Activated CD4-positive, alpha-beta T cell treated with anti-CD3 and anti-CD28 coated beads for 48 hours (primary cell): ENCODE results near the gene OR6V1.

Experiments
- DNase-seq: peaks from one replicate; pipeline ENCODE4 v3.0.0-alpha.2; 2020

The OR6V1 gene, protein sequence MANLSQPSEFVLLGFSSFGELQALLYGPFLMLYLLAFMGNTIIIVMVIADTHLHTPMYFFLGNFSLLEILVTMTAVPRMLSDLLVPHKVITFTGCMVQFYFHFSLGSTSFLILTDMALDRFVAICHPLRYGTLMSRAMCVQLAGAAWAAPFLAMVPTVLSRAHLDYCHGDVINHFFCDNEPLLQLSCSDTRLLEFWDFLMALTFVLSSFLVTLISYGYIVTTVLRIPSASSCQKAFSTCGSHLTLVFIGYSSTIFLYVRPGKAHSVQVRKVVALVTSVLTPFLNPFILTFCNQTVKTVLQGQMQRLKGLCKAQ

DNA sequence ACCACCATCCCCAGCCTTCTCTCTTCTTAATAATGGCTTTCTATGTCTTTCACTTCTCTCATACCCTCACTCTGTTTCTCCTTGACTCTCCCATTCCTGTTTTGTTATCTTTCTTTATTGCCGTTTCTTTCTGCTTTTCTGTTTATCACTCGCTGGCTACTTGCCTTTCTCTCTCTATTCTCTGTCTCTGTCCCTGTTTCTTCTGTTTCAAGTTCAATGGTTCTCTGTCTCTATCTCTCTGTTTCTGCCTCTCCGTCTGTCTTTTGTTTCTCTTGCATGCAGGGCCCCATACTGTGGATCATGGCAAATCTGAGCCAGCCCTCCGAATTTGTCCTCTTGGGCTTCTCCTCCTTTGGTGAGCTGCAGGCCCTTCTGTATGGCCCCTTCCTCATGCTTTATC is at the start of gene OR6V1:
TSS of gene OR6V1 (plus strand) at position 301 of the 400 bp plus-strand sequence. CDS start at position 301, 0 bp downstream.
- DNase-seq = no peak

DNA sequence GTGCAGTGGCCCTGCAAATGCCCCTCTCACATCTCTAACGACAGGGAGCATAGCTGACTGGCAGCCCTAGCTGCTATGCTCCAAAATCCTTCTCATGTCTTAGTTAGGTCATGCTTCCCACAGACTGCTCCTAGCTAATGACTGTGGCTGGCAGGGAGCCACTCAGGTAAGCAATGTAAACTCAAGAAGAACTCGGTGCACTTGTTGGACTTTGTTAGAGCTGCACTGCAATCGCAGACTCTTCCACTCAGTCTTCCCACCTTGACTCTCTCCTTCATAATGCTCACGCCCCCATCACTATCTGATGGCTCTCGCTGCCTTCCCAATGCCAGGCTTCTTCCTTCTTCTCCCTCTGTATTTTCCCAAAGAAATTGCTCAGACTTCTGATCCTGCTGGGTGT is 49.2 kb upstream of the OR6V1 start:
- DNase-seq = no peak

DNA sequence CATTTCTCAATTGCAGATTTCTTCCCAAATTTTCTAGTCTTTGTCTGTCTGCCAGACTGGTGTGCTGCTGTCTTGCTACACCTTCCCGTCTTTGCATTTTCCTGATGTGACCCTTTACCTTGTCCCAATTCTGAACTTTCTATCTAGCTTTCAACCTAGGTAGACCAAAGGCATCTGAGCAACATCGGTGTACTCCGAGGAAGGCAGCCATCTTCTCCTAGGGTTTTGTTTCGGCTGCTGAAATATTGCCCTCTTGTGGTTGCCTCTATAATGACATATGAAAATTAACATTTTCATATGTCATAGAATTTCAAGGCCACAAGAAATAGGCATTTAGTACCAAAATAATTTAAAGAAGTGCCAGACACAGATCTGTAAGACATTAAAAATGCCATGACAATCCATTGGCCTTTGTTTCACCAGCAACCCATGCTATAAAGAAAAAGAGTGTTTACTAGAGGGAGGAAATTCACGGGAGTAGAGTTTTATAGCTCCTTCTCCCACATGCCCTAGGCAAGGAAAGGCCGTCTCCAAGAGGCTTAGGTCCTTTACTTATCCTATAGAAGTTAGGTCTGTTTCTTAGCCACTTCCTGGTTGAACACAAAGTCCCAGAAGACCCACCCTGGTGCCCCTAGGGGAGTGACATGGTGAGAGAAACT is 48.6 kb upstream of the OR6V1 start:
- peak; percentile 38 for DNase-seq

DNA sequence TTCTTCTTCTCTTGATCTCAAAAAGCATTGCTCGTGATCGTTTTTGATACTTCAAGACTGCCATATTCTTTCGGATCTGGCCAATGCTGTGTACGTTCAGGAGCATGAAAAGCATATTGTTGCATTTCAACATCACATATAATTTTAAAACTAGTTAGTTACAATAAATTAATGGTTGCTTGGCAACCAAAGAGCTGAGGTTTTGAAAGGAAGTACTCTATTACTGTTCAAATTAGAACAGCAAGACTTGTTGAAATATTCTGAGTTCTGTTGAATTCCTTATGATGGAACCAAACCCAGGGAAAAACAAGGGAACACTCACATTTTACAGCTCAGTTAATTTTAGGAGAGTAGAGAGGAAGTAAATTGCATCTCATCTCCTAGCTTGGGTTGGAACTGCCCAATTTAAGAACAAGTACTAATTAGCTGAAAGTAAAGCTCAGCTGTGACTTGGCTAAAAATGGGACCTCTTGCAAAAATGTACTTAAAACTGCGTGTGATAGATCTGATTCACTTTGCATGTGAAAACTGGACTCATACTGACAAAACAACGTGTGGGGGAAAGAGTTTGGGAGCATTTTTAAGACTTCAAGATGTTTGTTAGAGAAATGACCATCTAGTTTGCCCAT is 46.4 kb upstream of the OR6V1 start:
- no peak for DNase-seq

DNA sequence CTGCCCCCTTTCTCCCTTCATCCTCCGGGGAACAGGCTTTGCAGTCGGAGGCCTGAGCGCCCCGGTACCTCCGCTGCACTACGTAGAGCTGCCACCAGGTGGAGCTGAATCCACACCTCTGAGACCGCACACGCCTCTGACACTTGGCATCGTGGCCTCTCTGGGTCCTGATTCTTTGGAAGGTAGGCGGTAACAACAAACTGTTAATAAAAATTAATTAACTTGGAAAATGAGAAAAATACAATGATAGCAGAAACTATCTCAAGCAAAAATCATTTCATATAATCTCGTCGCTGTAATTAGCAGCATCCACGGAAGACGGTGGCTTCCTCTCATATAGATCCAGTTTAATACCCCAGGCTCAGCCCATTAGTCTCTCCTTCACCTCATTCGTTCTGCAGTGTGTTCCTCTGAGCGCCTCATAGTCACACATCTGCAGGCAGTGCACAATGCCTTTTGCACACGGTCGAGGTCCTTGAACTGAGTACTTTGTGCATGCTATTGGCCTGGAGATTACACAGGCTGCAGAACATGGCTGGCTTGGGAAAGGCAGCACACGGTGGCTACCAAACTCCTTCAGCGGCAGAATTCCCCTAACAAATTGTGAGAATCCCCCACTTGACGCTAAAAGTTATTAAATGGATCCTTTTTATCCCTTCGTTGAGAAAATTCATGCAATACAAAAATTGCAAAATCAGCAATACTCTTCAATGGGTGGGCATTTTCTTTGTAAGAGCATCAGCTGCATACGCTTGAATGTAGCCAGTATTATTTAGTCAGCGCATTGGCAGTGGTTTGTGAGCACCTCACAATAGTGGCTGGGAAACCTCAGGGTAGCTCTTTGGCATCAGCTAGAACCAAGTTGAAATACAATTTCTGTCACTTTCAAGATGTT is 43.9 kb upstream of the OR6V1 start:
- DNase-seq = peak; percentile 88

GRCh38 chr7:143012001-143012400 is 40.1 kb upstream of the OR6V1 start:
- no peak for DNase-seq

GRCh38 chr7:143012409-143012808 is 39.7 kb upstream of the OR6V1 start:
- DNase-seq = no peak

- no peak for DNase-seq
Observed at GRCh38 chr7:143013473-143013872, 38.7 kb upstream of the OR6V1 start.

DNA sequence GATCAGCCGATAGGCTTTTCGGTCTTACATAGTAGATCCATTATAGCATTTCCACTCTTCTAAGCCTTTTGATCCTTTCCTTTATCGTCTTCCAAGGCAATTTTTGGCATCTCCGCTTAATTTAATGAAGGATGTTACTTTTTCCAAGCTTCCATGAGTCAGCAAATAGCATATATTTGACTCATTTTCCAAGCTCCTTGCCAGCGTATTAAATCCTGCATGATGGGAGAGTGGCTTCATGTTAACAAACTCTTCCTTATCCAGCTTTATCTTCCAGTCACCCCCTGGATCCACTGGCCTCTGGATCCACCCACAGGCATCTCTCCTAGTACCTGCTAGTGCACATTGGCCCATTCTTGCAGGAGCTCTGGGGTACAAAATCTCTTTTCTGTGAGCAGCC is 38.2 kb upstream of the OR6V1 start:
- no peak for DNase-seq

GRCh38 chr7:143015084-143015483 is 37.1 kb upstream of the OR6V1 start:
- no peak for DNase-seq

DNA sequence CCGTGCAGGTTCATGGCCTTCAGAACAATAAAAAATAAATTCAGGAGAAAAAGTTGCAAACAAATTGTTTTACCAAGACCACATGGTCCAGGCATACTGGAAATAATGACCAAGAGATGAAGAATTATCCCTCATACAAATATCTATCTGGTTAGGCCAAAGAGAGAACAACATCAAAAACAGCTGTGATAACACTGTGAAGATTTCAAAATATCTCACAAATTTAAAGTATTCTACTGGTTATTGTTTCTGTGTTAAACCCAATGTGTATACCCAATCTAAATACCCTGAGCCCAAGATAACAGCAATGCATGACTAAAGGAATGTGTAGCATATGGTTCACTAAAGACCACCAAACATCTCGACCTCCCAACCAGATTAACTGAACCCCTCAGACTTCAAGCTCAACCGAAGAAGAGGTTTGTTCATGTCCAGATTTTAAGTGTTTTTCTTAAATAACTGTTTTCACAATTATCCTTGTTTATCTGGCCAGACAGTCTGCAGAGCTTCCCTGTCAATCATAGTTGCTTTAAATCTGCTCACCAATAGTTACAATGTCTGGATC is 36.1 kb upstream of the OR6V1 start:
- no peak for DNase-seq

DNA sequence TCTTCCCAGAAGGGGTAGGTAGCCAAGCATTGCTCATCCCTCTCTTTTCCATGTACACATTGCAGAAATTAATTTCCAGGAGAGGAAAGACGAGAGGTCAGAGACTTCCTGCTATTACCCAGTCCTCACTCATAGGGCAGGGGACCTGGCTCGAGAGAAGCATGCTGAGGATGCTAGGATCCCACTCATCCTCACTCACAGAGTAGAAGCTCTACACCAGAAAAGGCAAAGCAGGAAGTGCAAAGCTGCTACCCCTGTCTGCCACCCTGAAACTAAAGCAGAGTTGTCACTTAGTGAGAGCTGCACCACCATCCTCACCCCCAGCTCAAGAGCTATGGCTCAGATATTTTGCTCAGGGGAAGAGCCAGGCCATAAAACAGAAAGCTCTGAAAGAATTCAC is 35.1 kb upstream of the OR6V1 start:
- no peak for DNase-seq

GRCh38 chr7:143018931-143019330 is 33.2 kb upstream of the OR6V1 start:
- DNase-seq = no peak

DNA sequence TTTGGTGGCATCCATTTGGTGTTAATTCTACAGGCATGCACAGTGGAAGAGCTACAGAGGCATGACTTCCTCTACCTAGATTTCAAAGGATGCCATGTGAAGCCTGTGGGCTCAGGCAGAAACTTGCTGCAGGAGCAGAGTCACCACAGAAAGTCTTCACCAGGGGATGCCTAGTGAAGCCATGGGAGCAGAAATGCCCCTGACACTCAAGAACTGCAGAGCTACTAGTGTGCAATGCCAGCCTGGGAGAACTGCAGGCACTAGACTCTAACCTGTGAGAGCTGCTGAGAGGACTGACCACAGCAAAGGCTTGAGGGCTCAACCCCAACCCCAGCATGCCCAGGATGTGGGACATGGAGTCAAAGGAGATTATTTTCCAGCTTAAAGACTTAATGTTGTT is 29.1 kb upstream of the OR6V1 start:
- DNase-seq = no peak

DNA sequence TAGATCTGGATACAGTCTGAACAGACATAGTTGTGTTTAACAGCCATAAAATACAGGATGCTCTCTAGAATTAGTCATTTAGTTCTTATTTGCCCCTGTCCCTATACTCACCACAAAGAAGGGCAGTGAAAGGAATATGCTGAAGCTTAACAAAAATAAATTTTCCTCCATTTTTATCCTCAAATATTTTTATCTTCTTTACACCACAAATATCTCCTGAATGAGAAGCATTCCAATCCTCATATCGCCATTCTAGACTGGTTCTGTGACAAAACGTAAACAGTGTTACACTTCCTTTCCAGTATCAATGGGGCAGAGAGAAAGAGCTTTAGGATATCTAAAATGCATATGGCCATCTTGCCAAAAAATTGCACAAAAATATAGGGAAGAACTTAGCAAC is 26.8 kb upstream of the OR6V1 start:
- no peak for DNase-seq

- no peak for DNase-seq
Observed at GRCh38 chr7:143027032-143027431, 25.1 kb upstream of the OR6V1 start, which contains the start of gene OR9A2. Gene OR9A2 (minus strand): TSS chr7:143027132. CDS start chr7:143027132, 0 bp downstream.

- no peak for DNase-seq
Observed at GRCh38 chr7:143027683-143028082, 24.5 kb upstream of the OR6V1 start.

GRCh38 chr7:143038635-143039034 is 13.5 kb upstream of the OR6V1 start:
- DNase-seq = no peak

DNA sequence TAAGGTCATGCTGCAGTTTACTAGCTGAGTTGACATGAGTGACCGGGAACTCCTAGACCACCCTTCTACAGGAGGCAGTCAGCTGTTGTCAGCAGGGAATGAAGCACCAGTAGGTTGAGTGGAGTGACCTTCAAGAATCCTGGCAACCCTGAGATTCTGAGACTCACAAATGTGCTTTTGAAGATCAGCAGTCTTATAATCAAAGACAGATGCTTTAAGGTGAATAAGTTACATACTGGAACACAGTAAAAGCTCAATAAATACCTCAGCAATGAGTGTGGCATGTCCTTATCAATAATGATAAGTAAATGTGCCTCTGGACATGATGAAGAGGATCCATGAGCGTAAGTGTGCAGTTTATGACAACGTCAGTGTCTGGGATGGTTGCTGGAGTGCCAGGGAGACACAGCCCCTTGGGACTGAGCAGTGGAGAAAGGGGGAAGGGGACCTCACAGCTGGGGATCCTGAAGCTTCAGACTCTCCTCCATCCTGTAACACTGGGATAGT is 11.9 kb upstream of the OR6V1 start:
- DNase-seq = no peak

GRCh38 chr7:143041346-143041745 is 10.8 kb upstream of the OR6V1 start:
- DNase-seq = no peak

- DNase-seq = no peak
Observed at GRCh38 chr7:143042159-143042789, 9.9 kb upstream of the OR6V1 start.

DNA sequence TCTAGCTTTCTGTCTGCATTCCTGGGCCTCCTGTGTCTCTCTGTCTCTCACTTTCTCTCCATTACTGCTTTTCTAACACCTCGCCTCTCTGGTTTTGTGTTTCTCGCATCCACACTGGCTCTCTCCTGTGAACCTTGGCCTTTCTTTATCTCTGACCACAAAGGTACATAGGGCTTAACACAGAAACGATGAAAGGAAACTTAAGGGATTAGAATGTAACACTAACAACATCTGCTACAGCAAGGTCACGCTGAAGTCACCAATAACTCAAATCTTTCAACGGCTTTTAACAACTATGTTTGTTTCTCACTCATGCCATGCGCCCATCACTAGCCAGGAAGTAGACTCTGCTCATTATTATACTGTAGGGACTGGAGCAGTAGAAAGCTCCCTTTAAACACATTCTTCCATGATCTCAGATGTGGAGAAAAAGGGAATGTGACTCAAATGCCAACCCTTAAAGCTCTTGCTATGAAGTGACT is 9.3 kb upstream of the OR6V1 start:
- no peak for DNase-seq
